ENCODE results near the gene NDUFA7.
"Not testable (repeated sequence)": the region's sequence is repeated elsewhere in the genome, so short reads cannot be mapped to it uniquely, and the experiment has no call there.

NDUFA7 gene

GRCh38 chr19:8321067-8321985 lies at the start of gene NDUFA7, which contains the start of gene RPS28:
NDUFA7 (minus strand) TSS chr19:8321375; CDS start chr19:8321358, 17 bp downstream.
RPS28 (plus strand) TSS chr19:8321496; CDS start chr19:8321531, 35 bp downstream.
- peak; percentile 96 to 98 for DNase-seq

- DNase-seq = no peak
Observed at GRCh38 chr19:8370176-8371010, 49.2 kb upstream of the NDUFA7 start.

- no peak for DNase-seq
Observed at GRCh38 chr19:8367327-8368001, 46.3 kb upstream of the NDUFA7 start.

GRCh38 chr19:8366961-8367326 lies 45.8 kb upstream of the NDUFA7 start:
- no peak for DNase-seq

- no peak for DNase-seq
Observed at GRCh38 chr19:8366121-8366581, 45.0 kb upstream of the NDUFA7 start.

GRCh38 chr19:8363803-8364771 lies 42.9 kb upstream of the NDUFA7 start, which contains the start of gene ANGPTL4:
ANGPTL4 (plus strand) TSS chr19:8364155; CDS start chr19:8364322, 167 bp downstream.
- peak; percentile 36 to 64 for DNase-seq

- no peak for DNase-seq
Observed at GRCh38 chr19:8361921-8362793, 41.0 kb upstream of the NDUFA7 start.

GRCh38 chr19:8360196-8360595 lies 39.0 kb upstream of the NDUFA7 start:
- no peak for DNase-seq

- DNase-seq = no peak
Observed at GRCh38 chr19:8358948-8359347, 37.8 kb upstream of the NDUFA7 start.

- no peak for DNase-seq
Observed at GRCh38 chr19:8357007-8357521, 35.9 kb upstream of the NDUFA7 start.

- no peak for DNase-seq
Observed at GRCh38 chr19:8355631-8356402, 34.6 kb upstream of the NDUFA7 start.

- not testable (repeated sequence) for DNase-seq
Observed at GRCh38 chr19:8352845-8353244, 31.7 kb upstream of the NDUFA7 start.

- no peak for DNase-seq
Observed at GRCh38 chr19:8352134-8352827, 31.1 kb upstream of the NDUFA7 start.

GRCh38 chr19:8349629-8350372 lies 28.6 kb upstream of the NDUFA7 start:
- DNase-seq = not testable (repeated sequence)

- DNase-seq = no peak
Observed at GRCh38 chr19:8343483-8343844, 22.3 kb upstream of the NDUFA7 start.

- DNase-seq = peak; percentile 90
Observed at GRCh38 chr19:8342684-8343482, 21.7 kb upstream of the NDUFA7 start, which contains the start of gene KANK3. KANK3 (minus strand) TSS chr19:8343262; CDS start chr19:8337828, 5,434 bp downstream.

- no peak for DNase-seq
Observed at GRCh38 chr19:8342316-8342683, 21.1 kb upstream of the NDUFA7 start.

Data from stimulated activated CD4-positive, alpha-beta T cell treated with anti-CD3 and anti-CD28 coated beads, Interleukin-2, amount 100 ng/mL, for 48 hours (primary cell).